Measurements from ENCODE around the gene NT5E.
A peak's percentile ranks its signal among the peaks of the same experiment; 100 is the strongest.

The NT5E gene

DNA sequence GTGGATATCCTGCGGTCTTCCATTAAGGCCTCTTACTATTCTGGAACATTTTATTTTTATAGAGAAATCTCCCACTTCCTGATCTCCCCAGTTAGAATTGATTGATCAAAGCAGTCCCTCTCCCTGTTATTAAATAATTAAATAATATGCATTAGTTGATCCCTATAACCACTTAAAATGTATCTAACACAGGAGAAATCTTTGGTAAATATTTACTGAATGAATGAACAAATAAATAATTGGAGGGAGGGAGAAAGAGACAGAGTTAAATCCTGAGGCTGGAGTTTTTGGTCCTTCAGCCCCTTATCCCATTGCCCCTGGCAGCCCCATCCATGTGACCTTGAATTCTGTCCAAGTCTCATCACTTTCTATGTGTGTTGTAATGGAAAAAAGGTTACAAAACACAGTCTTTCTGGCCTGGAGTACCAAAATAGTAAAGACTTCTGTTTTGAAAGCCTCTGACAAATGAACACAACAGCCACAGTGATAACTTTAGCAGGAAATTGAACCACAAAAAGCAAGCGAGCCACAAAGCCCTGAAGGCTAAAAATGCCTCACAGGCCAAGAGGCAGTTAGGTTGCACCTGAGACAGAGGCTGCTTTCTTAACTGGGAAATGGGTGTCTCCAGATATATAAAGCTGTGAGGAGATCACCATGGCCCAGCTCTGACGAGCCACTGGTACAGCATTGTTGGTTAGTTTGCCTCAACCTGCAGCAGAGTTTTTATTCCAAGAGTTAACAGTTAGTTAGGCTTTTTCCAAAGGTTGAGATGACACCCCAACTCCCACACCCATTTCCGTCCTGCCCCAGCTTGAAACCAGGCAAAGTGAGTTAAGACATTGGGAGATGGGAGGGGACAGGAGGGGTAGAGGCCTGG, 11.3 kb downstream of the NT5E start:
- no peak for TF ChIP-seq CTCF (IDR thresholded peaks at IDR 0.05; ENCODE audit: low read depth, low read length)
- no peak overlapping the region for H3K4me3 ChIP-seq (replicated peaks in 1 of 2; ENCODE audit: low read depth in 2 of 2, low read length in 2 of 2)
- peak; percentile 80 to 90 for DNase-seq (ENCODE audit: low read depth in 2 of 2)

- no peak overlapping the region for H3K4me3 ChIP-seq (replicated peaks in 1 of 2; ENCODE audit: low read depth in 2 of 2, low read length in 2 of 2)
- no peak for DNase-seq (ENCODE audit: low read depth in 2 of 2)
- no peak for TF ChIP-seq CTCF (IDR thresholded peaks at IDR 0.05; ENCODE audit: low read depth, low read length)
Observed at GRCh38 chr6:85461798-85462170, 11.9 kb downstream of the NT5E start.

GRCh38 chr6:85462673-85463072, 12.8 kb downstream of the NT5E start:
- no peak for DNase-seq (ENCODE audit: low read depth in 2 of 2)
- TF ChIP-seq CTCF (IDR thresholded peaks at IDR 0.05; ENCODE audit: low read depth, low read length) = no peak
- no peak overlapping the region for H3K4me3 ChIP-seq (replicated peaks in 1 of 2; ENCODE audit: low read depth in 2 of 2, low read length in 2 of 2)

GRCh38 chr6:85463621-85464259, 13.9 kb downstream of the NT5E start:
- DNase-seq (ENCODE audit: low read depth in 2 of 2) = peak in 1 of 2 donors; percentile 32
- H3K4me3 ChIP-seq (replicated peaks in 1 of 2; ENCODE audit: low read depth in 2 of 2, low read length in 2 of 2) = no peak overlapping the region
- TF ChIP-seq CTCF (IDR thresholded peaks at IDR 0.05; ENCODE audit: low read depth, low read length) = no peak

DNA sequence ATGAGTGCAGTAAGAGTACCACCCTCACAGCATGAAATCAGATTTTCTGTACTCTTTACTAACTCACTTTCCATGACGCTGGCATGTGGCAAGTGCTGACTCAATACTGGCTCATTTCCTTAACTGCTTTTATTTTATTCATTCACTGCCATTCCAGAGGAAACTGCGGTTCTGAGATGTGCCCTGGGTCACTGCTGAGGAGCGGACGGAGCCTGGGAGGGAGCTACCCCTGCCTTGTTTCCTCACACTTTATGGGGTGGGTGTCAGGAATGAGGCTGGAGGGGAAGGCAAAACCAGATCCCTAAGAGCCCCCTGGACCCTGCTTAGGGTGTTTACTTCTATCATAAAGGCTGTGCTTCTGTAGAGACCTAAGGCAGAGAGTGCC, 14.4 kb downstream of the NT5E start:
- H3K4me3 ChIP-seq (replicated peaks in 1 of 2; ENCODE audit: low read depth in 2 of 2, low read length in 2 of 2) = no peak overlapping the region
- DNase-seq (ENCODE audit: low read depth in 2 of 2) = peak; percentile 97 to 99
- TF ChIP-seq CTCF (IDR thresholded peaks at IDR 0.05; ENCODE audit: low read depth, low read length) = no peak

DNA sequence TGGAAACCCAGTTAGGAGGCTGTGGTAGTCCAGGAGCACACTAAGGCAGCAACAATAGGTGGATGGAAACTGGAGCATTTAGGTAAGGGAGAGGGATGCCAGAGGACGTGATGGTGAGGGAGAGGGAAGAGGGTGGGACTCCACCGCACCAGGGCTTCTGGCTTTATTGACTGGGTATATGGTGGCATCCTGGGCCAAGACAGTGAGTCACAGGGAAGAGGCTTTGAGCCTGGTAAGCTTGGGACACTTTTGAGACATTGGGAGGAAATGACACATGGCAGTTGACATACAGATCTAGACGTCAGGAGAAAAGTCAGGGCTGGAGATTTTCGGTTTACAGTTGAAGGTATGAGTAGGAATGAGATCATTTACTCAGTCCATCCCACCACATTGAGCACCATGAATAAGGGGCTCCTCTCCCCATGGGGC, 14.9 kb downstream of the NT5E start:
- TF ChIP-seq CTCF (IDR thresholded peaks at IDR 0.05; ENCODE audit: low read depth, low read length) = no peak
- peak overlapping the region in 1 of 2 donors; percentile 11 for H3K4me3 ChIP-seq (replicated peaks in 1 of 2; ENCODE audit: low read depth in 2 of 2, low read length in 2 of 2)
- peak; percentile 71 to 98 for DNase-seq (ENCODE audit: low read depth in 2 of 2)
